DMS153 treated with DMSO at 0.1 percent for 48 hours (cell line): ENCODE measurements around the gene MS4A5.
"Not testable (repeated sequence)": the region's sequence is repeated elsewhere in the genome, so short reads cannot be mapped to it uniquely, and the experiment has no call there.

ENCODE experiments used
- DNase-seq: peaks from one replicate; lab custom pipeline; 2025; ENCODE audit not compliant: unreplicated experiment; lab: John Stamatoyannopoulos, UW

The MS4A5 gene

GRCh38 chr11:60429272-60429671, at the start of gene MS4A5:
Gene MS4A5 (plus strand): TSS chr11:60429572. CDS start chr11:60429675, 103 bp downstream.
- no peak for DNase-seq

DNA sequence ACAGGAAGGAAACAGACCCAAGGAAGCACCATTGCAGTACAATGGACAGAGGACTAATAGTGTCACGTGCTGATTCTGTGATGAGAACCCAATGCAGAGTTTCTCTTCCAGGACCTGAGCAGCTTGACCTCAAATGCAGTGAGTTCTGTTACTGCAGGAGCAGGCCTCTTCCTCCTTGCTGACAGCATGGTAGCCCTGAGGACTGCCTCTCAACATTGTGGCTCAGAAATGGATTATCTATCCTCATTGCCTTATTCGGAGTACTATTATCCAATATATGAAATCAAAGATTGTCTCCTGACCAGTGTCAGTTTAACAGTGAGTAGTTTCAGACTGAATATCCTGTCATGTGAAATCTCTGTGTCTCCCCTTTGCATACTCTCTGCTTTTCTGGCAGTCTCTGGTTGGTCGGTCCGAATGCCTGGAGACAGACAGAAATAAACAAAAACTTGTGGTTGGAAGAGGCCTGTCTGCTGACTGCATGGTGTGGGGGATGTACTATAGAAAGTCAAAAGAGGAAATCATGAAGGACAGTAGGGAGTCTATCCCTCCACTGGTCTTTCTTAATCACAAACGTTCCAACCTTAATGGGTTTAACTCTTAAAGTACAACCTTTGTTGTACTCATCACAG, 40.0 kb upstream of the MS4A5 start:
- no peak for DNase-seq

GRCh38 chr11:60390419-60390818, 39.0 kb upstream of the MS4A5 start:
- DNase-seq, result no peak

DNA sequence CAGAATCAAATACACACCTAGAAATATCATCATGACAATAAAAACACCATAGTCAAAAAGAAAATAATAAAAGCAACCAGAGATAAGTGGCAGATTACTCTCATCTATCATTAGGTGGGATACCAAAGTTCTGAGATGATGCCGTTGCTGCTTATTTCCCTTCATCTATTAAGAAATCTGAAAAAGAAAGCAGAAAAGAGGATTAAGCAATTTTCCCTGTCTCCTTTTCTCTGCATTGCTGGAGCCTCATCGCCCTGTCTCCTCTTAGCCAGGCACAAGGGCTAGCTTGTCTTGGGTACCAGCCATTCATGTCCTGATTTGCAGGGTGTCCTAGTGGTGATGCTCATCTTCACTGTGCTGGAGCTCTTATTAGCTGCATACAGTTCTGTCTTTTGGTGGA, 37.0 kb upstream of the MS4A5 start:
- no peak for DNase-seq

GRCh38 chr11:60393016-60393415, 36.4 kb upstream of the MS4A5 start:
- DNase-seq, result no peak

DNA sequence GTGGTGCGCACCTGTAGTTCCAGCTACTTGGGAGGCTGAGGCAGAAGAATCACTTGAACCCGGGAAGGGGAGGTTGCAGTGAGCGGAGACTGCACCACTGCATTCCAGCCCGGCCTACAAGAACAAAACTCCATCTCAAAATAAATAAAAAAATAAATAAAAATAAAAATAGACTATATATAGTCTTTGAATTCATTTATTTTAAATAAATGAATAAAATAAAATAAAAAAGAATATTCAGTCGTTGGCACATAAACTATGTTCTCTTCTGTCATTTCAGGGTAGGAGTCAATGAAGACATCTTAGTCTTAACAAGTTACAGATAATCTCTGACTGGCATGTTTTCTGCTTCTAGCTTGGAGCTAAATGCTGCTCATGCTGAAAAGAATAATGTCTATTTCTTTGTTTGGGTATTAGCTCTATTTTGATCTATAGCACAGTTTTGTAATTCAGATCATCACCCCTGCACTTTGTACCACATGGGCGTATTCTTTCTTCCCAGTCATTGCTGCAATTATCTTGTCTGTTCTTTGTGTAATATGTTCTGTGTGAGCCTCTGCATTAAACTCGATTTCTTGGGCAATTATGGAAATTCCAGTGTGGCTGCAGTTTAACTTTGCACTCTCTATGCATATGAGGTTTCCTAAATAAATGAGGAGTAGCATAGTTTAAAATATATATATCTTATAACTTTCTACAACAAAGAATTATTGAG, 34.5 kb upstream of the MS4A5 start:
- DNase-seq, result no peak

DNA sequence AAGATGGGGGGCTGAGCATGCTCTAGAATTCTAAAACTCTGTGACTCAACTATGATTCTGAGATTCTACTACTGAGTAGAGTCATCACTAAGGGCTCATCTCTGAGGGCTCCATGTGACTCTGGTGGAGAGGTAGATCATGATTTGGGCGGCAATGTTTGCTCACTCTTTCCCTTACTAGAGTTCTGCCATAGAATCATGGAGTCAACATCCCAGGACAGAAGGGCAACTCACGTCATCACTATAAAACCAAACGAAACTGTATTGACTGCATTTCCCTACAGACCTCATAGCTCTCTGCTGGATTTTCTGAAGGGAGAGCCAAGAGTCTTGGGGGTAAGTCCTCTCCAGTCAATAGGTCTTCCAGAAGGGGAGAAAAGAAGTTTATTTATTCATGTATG, 33.0 kb upstream of the MS4A5 start, which contains the start of gene MS4A14:
Gene MS4A14 (plus strand): TSS at position 78 of the 400 bp plus-strand sequence. CDS start 120 bp downstream, at position 198.
- no peak for DNase-seq

GRCh38 chr11:60396799-60397198, 32.6 kb upstream of the MS4A5 start:
- DNase-seq, result no peak

- no peak for DNase-seq
Measured at GRCh38 chr11:60420015-60420414, 9.4 kb upstream of the MS4A5 start.

- DNase-seq, result no peak
Measured at GRCh38 chr11:60422609-60423008, 6.8 kb upstream of the MS4A5 start.

- no peak for DNase-seq
Measured at GRCh38 chr11:60428517-60428916, 855 bp upstream of the MS4A5 start.

DNA sequence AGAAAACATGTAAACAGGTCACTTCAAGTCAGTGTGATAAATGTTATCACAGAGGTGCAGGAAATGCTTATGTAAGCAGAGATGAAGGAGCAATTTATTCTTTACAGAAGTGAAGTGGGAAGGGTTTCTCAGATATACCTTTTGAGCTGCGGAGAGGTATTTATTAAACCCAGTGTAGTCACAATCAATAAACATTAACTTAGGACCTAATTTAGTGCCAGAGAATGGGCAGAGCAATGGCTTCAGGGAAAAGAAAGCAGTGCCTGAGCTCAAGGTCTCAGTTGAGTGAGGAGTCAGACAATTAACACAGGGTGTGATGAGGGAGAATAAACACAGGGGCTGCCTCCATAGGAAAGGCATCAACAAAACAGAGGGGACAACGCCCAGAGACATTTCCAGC, 1.9 kb downstream of the MS4A5 start:
- no peak for DNase-seq

GRCh38 chr11:60433401-60433800, 4.0 kb downstream of the MS4A5 start:
- no peak for DNase-seq

- DNase-seq, result no peak
Measured at GRCh38 chr11:60447070-60447469, 17.7 kb downstream of the MS4A5 start.

DNA sequence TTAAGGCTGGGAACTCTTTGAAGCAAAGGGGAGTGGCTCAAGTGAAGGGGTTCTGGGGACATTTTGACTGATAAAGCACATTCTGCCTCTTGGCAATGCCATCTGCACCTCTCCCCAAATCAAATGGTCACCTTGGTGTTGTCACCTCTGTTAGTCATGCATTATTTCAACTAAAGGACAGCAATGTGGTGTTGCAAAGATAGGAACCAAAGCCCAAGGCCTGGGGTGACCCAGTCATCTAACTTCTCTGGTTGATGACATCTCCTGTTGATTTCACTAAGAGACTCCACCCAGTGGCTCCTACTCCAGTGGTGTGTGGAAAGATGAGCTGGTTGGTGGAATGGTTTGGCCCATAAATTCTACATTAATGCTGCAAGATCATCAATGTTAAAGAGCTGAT, 18.5 kb downstream of the MS4A5 start:
- DNase-seq, result no peak

GRCh38 chr11:60451185-60451584, 21.8 kb downstream of the MS4A5 start:
- not testable (repeated sequence) for DNase-seq

GRCh38 chr11:60454212-60454611, 24.8 kb downstream of the MS4A5 start:
- no peak for DNase-seq

GRCh38 chr11:60455531-60456042, 26.2 kb downstream of the MS4A5 start, which contains the start of gene MS4A1:
Gene MS4A1 (plus strand): TSS chr11:60455847. CDS start chr11:60462375, 6,528 bp downstream.
- no peak for DNase-seq

GRCh38 chr11:60457576-60457975, 28.2 kb downstream of the MS4A5 start:
- DNase-seq, result no peak

GRCh38 chr11:60459345-60459744, 30.0 kb downstream of the MS4A5 start:
- no peak for DNase-seq

GRCh38 chr11:60468829-60469228, 39.5 kb downstream of the MS4A5 start:
- no peak for DNase-seq

DNA sequence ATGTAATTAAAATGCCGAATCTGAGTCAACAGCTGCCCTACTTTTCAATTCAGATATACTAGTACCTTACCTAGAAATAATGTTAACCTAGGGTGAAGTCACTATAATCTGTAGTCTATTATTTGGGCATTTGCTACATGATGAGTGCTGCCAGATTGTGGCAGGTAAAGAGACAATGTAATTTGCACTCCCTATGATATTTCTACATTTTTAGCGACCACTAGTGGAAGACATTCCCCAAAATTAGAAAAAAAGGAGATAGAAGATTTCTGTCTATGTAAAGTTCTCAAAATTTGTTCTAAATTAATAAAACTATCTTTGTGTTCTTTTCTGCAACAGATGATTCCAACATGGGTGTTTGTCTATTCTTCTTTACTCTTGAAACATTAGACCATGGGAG, 40.4 kb downstream of the MS4A5 start:
- no peak for DNase-seq
